Cardiac fibroblast (primary cell): Measurements from ENCODE around the gene SOWAHD.

Experiments
- DNase-seq, 2 donors: peaks; one replicate each; pipeline versions ENCODE4 v3.0.0 to v3.0.0-alpha.2; 2010; ENCODE audit warnings: low read depth in 2 of 2
- H3K4me3 ChIP-seq, 2 donors: replicated peaks in 1 of 2; 1 replicate in 1 of 2; 2 replicates in 1 of 2; pipeline ENCODE4 v1.5.1; 2011; ENCODE audit warnings: low read depth in 2 of 2, low read length in 2 of 2, mild to moderate bottlenecking in 2 of 2, moderate library complexity in 1 of 2
- CTCF ChIP-seq: IDR thresholded peaks from one replicate; pipeline ENCODE4 v1.5.1; 2011; ENCODE audit warnings: low read depth, mild to moderate bottlenecking, low read length, inconsistent platforms

SOWAHD gene

GRCh38 chrX:119728487-119728886 lies 29.9 kb upstream of the SOWAHD start:
- H3K4me3 ChIP-seq, result no peak overlapping the region
- TF ChIP-seq CTCF, result no peak
- DNase-seq, result no peak

GRCh38 chrX:119729408-119730201 lies 28.8 kb upstream of the SOWAHD start:
- TF ChIP-seq CTCF, result peak; percentile 62
- DNase-seq, result peak; percentile 79 to 83
- no peak overlapping the region for H3K4me3 ChIP-seq

- H3K4me3 ChIP-seq, result no peak overlapping the region
- peak in 1 of 2 donors; percentile 26 for DNase-seq
These were observed 23.5 kb upstream of the SOWAHD start for GRCh38 chrX:119734897-119735339.

GRCh38 chrX:119735467-119735866 lies 22.9 kb upstream of the SOWAHD start:
- no peak overlapping the region for H3K4me3 ChIP-seq
- no peak for TF ChIP-seq CTCF
- no peak for DNase-seq

More at GRCh38 chrX:119734897-119735339, 23.5 kb upstream of the SOWAHD start:
- TF ChIP-seq CTCF, result no peak

- H3K4me3 ChIP-seq, result no peak overlapping the region
- no peak for TF ChIP-seq CTCF
- DNase-seq, result no peak
These were observed 22.1 kb upstream of the SOWAHD start for GRCh38 chrX:119736206-119736764.

GRCh38 chrX:119738742-119739141 lies 19.6 kb upstream of the SOWAHD start:
- DNase-seq, result peak in 1 of 2 donors; percentile 24
- H3K4me3 ChIP-seq, result no peak overlapping the region
- no peak for TF ChIP-seq CTCF
